Vagina (tissue), 2 donors: ENCODE measurements around the gene DEAF1.

ENCODE experiments used
- CTCF ChIP-seq, 3 experiments: fragments of 450-650 bp in 2 of 3; fragments of 200-600 bp in 1 of 3; sonication (generic) in 1 of 3; IDR thresholded peaks; one replicate each; pipeline ENCODE4 v1.5.1; 2017 to 2019; ENCODE audit warnings: antibody characterized with exemption in 3 of 3, mild to moderate bottlenecking in 2 of 3, moderate library complexity in 2 of 3
- POLR2A ChIP-seq, 2 donors: fragments of 450-650 bp; IDR thresholded peaks; one replicate each; pipeline ENCODE4 v1.6.1; 2017; ENCODE audit warnings: antibody characterized with exemption in 2 of 2, mild to moderate bottlenecking in 2 of 2, moderate library complexity in 2 of 2
- POLR2AphosphoS5 ChIP-seq, 2 donors: sonication (generic); formaldehyde crosslinking; IDR thresholded peaks; one replicate each; pipeline ENCODE4 v1.9.0; 2017; ENCODE audit warnings: antibody characterized with exemption in 2 of 2, mild to moderate bottlenecking in 2 of 2, low read depth in 1 of 2; ENCODE audit not compliant: insufficient read depth in 1 of 2

GRCh38 chr11:708511-708910 lies 13.5 kb upstream of the DEAF1 start:
- TF ChIP-seq CTCF (IDR thresholded peaks at IDR 0.05) (no peak), POLR2AphosphoS5 (IDR thresholded peaks at IDR 0.05; ENCODE audit: insufficient read depth in 1 of 2, low read depth in 1 of 2) (no peak), POLR2A (IDR thresholded peaks at IDR 0.05) (no peak)
